ENCODE measurements around the gene PLEKHH3. TPM values are rescaled to one million over a fixed set of nuclear protein-coding genes. Genes with fewer than 3 reads are reported as not detected.

Gene PLEKHH3
- total RNA-seq, 1 donor from 2014 or later: 36.1 TPM

DNA sequence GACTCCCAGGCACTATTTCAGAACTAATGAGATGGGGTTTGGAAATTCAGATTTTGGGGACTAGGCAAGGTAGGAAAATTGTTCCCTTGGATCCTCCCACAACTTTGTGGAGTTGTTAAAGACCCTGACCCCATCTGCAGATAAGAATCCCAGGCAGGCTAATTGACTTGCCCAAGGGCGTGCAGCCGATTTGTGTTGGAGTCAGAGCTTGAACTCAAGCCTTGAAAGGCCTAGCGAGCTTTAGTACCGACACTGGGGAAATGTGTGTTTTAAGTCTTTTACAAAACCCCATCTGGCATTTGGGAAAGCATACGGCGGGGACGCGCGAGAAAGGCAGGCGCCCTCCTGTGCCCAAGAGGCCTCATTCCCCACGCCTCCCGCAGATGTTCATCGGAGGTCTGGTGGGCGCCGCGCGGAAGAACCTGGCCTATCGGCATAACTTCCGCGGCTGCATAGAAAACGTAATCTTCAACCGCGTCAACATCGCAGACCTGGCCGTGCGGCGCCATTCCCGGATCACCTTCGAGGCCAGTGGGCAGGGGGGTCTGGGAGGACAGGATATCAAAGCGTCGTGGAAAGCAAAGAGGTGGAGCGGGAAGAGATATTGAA is 9.8 kb upstream of the PLEKHH3 start:
- DNase-seq (ENCODE audit: low spot score): no peak

- no peak for DNase-seq (ENCODE audit: low spot score)
Measured at GRCh38 chr17:42685831-42686230, 9.0 kb upstream of the PLEKHH3 start.

DNA sequence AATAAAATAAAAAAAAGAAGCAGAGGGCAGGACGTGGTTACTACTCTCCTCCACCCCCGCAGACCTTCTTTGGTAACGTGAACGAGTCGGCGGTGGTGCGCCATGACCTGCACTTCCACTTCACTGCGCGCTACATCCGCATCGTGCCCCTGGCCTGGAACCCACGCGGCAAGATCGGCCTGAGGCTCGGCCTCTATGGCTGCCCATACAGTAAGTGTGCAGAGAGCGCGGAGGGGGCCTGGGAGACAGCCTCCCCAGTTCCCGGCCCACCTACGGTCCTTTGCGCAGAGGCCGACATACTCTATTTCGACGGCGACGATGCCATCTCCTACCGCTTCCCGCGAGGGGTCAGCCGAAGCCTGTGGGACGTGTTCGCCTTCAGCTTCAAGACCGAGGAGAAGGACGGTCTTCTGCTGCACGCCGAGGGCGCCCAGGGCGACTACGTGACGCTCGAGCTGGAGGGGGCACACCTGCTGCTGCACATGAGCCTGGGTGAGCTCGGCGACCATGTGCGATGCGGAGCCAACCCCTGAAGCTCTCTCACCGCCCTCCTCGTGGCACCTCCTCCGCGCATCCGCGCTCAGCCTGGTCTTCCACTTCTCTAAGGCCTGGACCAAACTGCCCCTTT is 8.2 kb upstream of the PLEKHH3 start:
- DNase-seq (ENCODE audit: low spot score): no peak

GRCh38 chr17:42683407-42684034 is 6.7 kb upstream of the PLEKHH3 start:
- no peak for DNase-seq (ENCODE audit: low spot score)

DNA sequence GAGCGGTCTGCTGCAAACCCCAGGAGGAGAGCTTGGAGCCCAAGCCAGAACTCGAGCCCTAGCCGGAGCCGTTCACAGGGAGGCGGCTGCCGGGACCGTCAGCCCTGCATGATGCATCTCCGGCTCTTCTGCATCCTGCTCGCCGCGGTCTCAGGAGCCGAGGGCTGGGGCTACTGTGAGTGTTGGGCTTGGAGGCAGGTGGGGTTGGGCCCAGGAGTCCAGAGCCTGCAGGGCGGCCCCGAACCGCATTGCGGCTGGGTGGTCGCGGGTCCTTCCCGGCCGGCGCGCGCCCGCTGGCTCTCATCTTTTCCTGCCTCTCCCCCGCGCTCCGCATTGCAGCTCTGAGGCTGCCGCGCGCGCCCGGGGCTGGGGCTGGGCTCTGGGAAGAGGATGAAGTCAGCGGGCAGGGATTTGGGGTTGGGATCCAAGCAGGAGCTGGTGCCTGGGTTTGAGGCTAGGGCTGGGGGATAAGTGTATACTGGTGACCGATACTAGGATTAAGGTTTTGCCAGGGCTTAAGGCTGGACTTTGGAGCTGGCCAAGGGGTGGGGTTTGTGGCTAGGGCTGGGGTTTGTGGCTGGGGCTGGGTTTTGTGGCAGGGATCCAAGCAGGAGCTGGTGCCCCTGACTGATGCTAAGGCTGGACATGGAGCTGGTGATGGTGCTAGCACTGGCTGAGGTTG is 6.1 kb upstream of the PLEKHH3 start:
- no peak for DNase-seq (ENCODE audit: low spot score)

DNA sequence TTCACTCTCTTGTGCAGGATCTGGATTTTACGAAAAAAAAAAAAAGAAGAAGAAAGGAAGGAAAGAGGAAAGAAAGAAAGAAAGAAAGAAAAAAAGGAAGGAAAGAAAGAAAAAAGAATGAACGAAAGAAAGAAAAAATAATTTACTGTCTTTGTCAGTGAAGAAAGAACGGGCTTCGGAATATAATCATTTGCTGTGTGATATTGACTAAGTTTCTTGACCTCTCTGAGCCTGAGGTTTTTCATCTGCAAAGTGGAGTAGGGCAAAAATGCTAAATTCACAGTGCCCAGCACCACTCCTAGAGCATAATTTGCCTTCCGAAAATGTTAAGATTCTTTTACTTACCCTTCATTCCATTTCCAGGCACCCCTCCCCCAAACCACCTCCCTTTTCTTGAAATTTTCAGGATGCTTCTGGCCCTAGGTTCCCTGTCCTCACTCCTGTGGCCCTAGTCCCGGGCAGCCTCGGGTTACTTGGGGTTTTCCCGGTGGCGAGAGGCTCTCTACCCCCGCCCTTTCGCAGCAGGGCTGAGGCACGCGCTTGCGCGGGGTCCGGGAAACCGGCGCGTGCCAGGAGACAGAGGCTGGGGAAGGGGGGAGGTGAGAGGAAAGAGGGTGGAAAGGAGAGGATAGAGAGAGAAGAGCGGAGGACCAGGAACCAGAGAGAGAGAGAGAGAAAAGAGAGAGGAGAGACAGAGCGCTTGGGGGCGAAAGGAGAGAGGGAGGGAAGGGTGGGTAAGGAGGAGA is 5.4 kb upstream of the PLEKHH3 start, which contains the start of gene CNTNAP1:
Gene CNTNAP1 (plus strand): TSS at position 556 of the 746 bp plus-strand sequence. CDS start 299 bp downstream, outside the sequence.
- DNase-seq (ENCODE audit: low spot score): no peak

DNA sequence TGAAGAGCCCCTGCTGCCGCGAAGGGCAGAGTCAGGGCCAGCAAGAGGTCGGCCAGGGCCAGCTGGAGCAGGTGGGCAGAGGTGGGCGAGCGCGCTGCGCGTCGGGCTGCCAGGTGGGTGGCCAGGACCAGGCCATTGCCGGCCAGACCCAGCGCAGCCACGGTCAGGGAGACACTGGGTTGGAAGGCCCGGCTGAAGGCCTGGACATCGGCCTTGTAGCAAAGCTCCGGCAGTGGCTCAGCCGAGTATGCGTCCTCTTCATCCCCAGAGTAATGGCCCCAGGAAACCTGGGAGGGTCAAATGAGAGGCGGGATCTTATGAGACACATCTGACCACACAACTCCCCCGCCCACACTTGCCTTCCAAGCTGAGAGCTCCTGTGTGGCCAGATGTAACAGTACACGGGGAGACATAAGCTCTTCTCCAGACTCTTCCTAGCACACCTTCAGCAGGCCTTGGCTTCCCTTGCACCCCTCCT is 3.6 kb upstream of the PLEKHH3 start:
- no peak for DNase-seq (ENCODE audit: low spot score)

- DNase-seq (ENCODE audit: low spot score): peak; percentile 78
Measured at GRCh38 chr17:42679492-42680330, 2.9 kb upstream of the PLEKHH3 start.

GRCh38 chr17:42678951-42679491 is 2.2 kb upstream of the PLEKHH3 start:
- DNase-seq (ENCODE audit: low spot score): peak; percentile 36

DNA sequence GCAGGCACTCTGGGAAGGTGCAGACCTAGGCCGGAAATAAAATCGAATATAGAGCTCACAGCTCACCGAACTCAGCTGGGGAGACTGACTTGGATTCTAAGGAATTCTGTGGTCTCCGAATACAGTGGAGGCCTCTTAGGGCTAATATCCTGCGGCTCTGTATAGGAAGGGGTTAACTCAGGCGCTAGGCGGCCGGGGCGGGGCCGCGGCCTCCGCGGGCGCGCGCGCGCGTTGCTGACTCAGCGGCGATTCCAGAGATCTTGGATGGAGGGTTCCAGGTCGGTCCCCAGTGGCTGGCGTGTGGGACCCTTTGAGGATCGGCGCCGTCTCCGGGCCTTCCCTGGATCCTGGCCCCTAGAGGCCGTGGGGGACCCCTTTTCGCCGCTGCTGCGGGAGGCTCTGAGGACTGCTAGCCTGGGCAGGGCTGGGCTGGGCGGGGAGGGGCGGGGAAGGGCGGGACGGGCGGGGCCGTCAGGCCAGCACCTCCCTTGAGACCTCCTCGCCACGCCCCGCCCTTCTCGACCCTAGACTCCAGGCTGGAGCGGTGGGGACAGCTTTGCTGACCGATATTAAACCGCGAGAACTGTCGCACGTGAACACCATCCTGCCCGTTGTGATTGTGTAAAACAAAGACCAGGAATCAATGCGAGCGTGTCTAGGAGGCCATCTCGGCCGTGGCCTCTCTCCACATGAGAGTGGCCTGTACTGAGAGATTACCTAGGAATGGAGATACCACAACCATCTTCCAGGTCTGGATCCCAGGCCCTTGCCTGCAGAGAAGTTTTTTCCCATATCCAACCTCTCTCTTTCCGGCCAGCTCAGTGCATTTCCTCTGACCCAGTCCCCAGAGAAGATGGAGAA is 1.4 kb upstream of the PLEKHH3 start:
- peak; percentile 84 for DNase-seq (ENCODE audit: low spot score)

DNA sequence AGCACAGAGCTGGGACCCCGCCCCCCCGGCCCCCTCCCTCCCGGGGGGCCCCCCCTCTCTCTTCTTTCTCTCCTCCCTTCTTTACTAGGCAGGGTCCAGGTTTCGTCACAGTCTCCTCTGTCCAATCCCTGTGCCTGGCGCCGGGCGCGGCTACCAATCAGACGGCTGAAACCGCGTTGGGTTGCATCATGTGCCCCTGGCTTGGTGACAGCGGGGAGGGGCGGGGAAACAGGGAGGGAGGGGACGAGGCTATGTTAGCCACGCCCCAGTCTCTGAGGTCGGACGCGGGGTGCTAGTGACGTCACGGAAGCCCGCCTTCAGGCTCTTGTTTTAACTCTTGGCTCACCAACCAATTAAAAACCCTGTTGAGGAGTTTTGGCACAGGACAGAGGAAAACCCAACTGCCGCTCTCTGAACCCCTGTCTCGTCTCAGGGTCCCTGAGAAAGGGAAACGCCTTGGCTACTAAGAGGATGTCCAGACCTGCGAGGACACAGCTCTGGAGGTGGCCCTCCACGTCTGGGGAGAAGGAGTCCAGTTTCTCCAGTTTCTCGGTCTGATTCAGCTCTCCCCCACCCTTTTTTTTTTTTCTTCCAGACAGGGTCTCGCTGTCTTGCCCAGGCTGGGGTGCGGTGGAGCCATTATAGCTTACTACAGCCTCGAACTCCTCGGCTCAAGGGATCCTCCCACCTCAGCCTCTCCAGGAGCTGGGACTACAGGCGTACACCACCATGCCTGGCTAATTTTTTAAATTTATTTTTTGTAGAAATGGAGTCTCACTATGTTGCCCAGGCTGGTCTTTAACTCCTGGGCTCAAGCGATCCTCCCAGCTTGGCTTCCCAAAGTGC is 441 bp upstream of the PLEKHH3 start:
- peak; percentile 100 for DNase-seq (ENCODE audit: low spot score)

DNA sequence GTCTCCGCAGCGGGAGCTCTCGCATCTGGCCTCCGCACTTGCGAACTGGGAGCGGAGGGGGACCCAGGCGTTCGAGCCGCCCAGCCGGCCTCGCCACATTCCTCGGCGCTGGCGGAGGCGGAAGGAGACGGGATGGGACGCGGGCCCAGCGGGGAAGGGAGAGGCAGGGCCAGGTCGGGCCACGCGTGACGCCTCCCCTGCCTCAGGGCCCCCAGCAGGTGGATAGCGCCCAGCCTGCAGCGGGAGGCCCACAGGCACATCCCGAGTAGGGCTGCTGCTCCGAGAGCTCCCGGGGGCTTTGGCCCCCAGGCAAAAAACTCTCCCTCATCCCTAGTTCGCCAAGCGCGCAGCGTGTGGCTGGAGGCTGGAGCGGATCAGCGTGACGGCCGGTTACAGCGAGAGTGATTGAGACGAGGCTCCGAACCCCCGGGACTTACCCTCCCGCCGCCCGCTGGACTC is 800 bp downstream of the PLEKHH3 start:
- peak; percentile 64 for DNase-seq (ENCODE audit: low spot score)

- no peak for DNase-seq (ENCODE audit: low spot score)
Measured at GRCh38 chr17:42675348-42675964, 1.3 kb downstream of the PLEKHH3 start.

GRCh38 chr17:42674755-42675347 is 1.9 kb downstream of the PLEKHH3 start:
- no peak for DNase-seq (ENCODE audit: low spot score)

DNA sequence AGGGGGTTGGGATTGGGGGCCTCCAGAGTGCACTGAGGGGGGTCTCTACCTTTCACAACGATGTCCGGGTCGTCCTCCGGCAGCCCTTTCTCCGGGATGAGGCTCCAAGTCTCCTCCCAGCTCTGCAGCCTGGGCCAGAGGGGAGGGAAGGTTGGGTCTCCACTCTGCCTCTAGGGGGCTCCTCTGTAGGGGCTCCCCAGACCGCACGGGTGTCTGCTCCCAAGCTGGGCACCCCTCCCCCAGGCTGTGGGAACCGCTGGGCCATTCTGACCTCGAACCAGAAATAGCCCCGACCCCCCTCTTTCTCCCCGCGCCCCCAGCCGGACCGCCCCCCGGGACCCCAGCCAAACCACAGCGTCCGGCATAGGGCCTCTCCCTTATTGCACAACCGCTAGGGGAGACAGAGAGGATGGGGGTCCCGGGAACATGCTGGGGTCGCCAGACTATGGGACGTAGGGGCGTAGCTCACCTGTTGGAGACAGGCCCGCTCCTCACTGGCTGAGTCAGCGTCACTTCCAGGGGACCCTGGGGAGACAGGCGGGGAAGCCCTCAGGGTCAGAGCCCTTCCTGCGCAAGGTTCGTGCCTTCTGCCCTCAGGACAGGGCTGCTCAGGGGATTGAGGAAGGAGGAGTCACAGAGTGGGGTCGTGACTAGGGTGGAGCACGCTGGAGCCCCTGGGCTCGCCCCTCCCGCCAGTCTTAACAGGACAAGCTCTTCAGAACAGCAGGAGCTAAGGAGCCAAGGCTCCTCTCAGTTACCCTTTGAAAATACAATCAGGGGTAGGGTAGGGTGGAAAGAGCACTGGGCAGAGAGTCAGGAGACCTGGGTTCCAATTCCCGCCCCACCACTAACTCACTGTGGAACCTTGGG is 2.7 kb downstream of the PLEKHH3 start:
- DNase-seq (ENCODE audit: low spot score): no peak

DNA sequence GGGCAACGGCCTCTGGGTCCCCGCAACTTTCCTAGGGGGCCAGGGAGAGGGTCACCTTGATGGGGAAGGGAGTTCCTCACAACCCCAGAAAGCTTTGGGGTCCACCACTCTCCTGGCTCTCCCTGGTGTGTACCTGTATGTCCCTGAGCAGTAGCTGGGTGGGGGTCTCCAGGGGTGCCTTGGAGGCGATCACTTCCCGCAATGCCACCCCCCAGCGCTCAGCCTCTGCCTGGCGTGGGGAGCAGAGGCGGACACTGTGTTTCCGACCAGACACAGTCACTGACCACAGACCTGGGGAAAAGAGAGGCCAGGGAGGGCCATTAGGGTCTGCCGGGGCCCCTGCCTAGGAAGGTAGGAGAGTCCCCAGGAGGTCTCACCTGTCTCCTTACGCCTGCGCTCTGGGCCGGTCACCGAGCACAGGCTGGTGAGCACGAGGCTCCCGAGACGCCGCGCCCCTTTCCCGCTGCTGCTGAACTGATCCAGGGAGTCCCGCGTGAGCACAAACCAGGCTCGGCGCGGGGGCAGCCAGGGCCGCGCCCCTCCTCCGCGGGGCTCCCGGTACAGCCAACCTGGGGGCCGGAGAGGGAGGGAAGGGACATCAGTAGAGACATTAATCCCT is 3.4 kb downstream of the PLEKHH3 start:
- DNase-seq (ENCODE audit: low spot score): no peak

Measured in mucosa of gallbladder (tissue), 1 donor.